K562 (cell line): ENCODE data around the gene HYAL3. TPM values are rescaled to one million over a fixed set of nuclear protein-coding genes. Genes with fewer than 3 reads are reported as not detected.
A peak's percentile ranks its signal among the peaks of the same experiment; 100 is the strongest.

Experiments
- ATF1 ChIP-seq, 2 experiments: fragments of 450-650 bp in 1 of 2; IDR thresholded peaks; 2 replicates each; pipeline ENCODE4 v1.6.1; 2016; ENCODE audit warnings: missing compliant biosample characterization in 1 of 2, missing genetic modification characterization in 1 of 2
- C11orf30 ChIP-seq: fragments of 450-650 bp; IDR thresholded peaks from 2 replicates; pipeline ENCODE4 v1.6.1; 2016; ENCODE audit warnings: low read depth, mild to moderate bottlenecking
- CC2D1A ChIP-seq: fragments of 450-650 bp; IDR thresholded peaks from 2 replicates; pipeline ENCODE4 v1.6.1; 2017; ENCODE audit warnings: mild to moderate bottlenecking
- CHCHD3 ChIP-seq: fragments of 250-450 bp; sonication (Bioruptor Pico); IDR thresholded peaks from 2 replicates; pipeline ENCODE4 v2.1.2; 2022; ENCODE audit warnings: mild to moderate bottlenecking
- FUS ChIP-seq: fragments of 200-400 bp; formaldehyde crosslinking; optimal IDR thresholded peaks from 2 replicates; pipeline ENCODE3; 2017; ENCODE audit warnings: low read depth, low read length
- HDAC2 ChIP-seq: fragments of 450-650 bp; IDR thresholded peaks from 2 replicates; pipeline ENCODE4 v1.6.1; 2016; ENCODE audit warnings: mild to moderate bottlenecking
- NUFIP1 ChIP-seq: fragments of 450-650 bp; IDR thresholded peaks from 2 replicates; pipeline ENCODE4 v1.6.1; 2018; ENCODE audit not compliant: partially characterized antibody
- PCBP2 ChIP-seq: fragments of 200-400 bp; formaldehyde crosslinking; IDR thresholded peaks from 2 replicates; pipeline ENCODE4 v1.6.1; 2018; ENCODE audit warnings: low read length, low read depth, mild to moderate bottlenecking, moderate library complexity; ENCODE audit not compliant: poor library complexity, severe bottlenecking
- SMAD3 ChIP-seq: fragments of 450-650 bp; formaldehyde crosslinking; conservative IDR thresholded peaks from 2 replicates; pipeline ENCODE4 v1.4.0; 2020; ENCODE audit warnings: mild to moderate bottlenecking
- ZC3H4 ChIP-seq: sonication (generic); formaldehyde crosslinking; IDR thresholded peaks from 2 replicates; pipeline ENCODE4 v1.9.0; 2021; ENCODE audit warnings: missing genetic modification reagents, borderline replicate concordance
- ZNF263 ChIP-seq: sonication (generic); formaldehyde crosslinking; IDR thresholded peaks from 2 replicates; pipeline ENCODE4 v1.8.0; 2022; ENCODE audit warnings: mild to moderate bottlenecking, missing genetic modification reagents, borderline replicate concordance
- polyA plus RNA-seq, 8 experiments: library from polyadenylated mRNA; depleted of rRNA in 4 of 8; stranded (reverse) in 5 of 8; unstranded in 3 of 8; fragments of >200 nt; fragmentation: Nextera tagmentation in 2 of 8; fragmentation: Illumina TruSeq in 1 of 8; extraction: Ambion mirVana in 2 of 8; extraction: Trizol in 1 of 8; gene quantifications; 2 replicates each; pipeline versions ENCODE4 v1.2.1 to v1.2.3, GENCODE V29; 2011 to 2014; ENCODE audit warnings: inconsistent platforms in 1 of 8, missing spikeins in 1 of 8
- total RNA-seq, 7 experiments: library from RNA; depleted of rRNA in 6 of 7; stranded (reverse); fragments of >200 nt in 6 of 7; fragmentation: Illumina TruSeq in 2 of 7; extraction: Trizol in 2 of 7; gene quantifications; 2 replicates each; pipeline versions ENCODE4 v1.2.1 to v1.2.3, GENCODE V29; 2011 to 2021; ENCODE audit warnings: low replicate concordance in 1 of 7
- TF ChIP-seq, protein P1 (sequence below), 2 experiments: fragments of 450-650 bp; IDR thresholded peaks; 2 replicates each; pipeline ENCODE4 v1.6.1; 2016; ENCODE audit warnings: mild to moderate bottlenecking in 2 of 2, borderline replicate concordance in 1 of 2, low read depth in 1 of 2, moderate library complexity in 1 of 2
- TF ChIP-seq, protein P2 (sequence below): sonication (generic); formaldehyde crosslinking; IDR thresholded peaks from 2 replicates; pipeline ENCODE4 v1.8.1; 2023; ENCODE audit warnings: missing genetic modification reagents, mild to moderate bottlenecking, borderline replicate concordance

HYAL3 gene
- total and polyA plus RNA-seq, 9 of the 15 experiments (the other 6 are each of a cell fraction or from before 2014, with no cell fraction given): 0.38 to 9.1 (median 6.8) TPM

DNA sequence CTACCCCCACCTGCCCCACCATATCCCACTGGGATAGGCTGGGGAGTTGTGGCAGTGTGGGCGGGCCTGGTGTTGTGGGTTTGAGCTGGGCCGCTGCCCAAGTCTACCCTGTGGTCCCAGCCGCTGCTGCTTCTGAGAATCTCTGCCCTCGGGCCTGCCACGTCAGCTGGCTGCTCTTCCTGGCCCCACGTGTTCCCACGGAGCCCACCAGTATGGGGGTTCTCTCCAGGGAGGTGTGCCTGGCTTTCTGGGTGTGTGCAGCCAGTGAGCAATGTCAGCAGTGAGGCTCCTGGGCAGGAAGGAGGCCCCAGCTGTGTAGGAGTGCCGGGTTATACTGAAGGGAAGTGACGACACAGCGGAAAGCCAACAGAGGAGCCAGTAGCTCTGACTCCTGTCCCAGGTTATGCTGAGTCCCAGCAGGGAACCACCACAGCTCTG lies 52.7 kb downstream of the HYAL3 start (continued):
- TF ChIP-seq CHCHD3 (CRISPR knock-in tag) (no peak), ZC3H4 (CRISPR knock-in tag) (no peak), PCBP2 (no peak), SMAD3 (CRISPR knock-in tag) (no peak), NUFIP1 (no peak), CC2D1A (no peak), FUS (no peak), ATF1 (CRISPR knock-in tag; IDR thresholded peaks at IDR 0.05) (no peak), ATF1 (tag; IDR thresholded peaks at IDR 0.05) (peak; percentile 64), C11orf30 (peak; percentile 52; the same call in 1 of the 2 replicates), HDAC2 (no peak), ZNF263 (no peak)
- TF ChIP-seq, protein P1, sequence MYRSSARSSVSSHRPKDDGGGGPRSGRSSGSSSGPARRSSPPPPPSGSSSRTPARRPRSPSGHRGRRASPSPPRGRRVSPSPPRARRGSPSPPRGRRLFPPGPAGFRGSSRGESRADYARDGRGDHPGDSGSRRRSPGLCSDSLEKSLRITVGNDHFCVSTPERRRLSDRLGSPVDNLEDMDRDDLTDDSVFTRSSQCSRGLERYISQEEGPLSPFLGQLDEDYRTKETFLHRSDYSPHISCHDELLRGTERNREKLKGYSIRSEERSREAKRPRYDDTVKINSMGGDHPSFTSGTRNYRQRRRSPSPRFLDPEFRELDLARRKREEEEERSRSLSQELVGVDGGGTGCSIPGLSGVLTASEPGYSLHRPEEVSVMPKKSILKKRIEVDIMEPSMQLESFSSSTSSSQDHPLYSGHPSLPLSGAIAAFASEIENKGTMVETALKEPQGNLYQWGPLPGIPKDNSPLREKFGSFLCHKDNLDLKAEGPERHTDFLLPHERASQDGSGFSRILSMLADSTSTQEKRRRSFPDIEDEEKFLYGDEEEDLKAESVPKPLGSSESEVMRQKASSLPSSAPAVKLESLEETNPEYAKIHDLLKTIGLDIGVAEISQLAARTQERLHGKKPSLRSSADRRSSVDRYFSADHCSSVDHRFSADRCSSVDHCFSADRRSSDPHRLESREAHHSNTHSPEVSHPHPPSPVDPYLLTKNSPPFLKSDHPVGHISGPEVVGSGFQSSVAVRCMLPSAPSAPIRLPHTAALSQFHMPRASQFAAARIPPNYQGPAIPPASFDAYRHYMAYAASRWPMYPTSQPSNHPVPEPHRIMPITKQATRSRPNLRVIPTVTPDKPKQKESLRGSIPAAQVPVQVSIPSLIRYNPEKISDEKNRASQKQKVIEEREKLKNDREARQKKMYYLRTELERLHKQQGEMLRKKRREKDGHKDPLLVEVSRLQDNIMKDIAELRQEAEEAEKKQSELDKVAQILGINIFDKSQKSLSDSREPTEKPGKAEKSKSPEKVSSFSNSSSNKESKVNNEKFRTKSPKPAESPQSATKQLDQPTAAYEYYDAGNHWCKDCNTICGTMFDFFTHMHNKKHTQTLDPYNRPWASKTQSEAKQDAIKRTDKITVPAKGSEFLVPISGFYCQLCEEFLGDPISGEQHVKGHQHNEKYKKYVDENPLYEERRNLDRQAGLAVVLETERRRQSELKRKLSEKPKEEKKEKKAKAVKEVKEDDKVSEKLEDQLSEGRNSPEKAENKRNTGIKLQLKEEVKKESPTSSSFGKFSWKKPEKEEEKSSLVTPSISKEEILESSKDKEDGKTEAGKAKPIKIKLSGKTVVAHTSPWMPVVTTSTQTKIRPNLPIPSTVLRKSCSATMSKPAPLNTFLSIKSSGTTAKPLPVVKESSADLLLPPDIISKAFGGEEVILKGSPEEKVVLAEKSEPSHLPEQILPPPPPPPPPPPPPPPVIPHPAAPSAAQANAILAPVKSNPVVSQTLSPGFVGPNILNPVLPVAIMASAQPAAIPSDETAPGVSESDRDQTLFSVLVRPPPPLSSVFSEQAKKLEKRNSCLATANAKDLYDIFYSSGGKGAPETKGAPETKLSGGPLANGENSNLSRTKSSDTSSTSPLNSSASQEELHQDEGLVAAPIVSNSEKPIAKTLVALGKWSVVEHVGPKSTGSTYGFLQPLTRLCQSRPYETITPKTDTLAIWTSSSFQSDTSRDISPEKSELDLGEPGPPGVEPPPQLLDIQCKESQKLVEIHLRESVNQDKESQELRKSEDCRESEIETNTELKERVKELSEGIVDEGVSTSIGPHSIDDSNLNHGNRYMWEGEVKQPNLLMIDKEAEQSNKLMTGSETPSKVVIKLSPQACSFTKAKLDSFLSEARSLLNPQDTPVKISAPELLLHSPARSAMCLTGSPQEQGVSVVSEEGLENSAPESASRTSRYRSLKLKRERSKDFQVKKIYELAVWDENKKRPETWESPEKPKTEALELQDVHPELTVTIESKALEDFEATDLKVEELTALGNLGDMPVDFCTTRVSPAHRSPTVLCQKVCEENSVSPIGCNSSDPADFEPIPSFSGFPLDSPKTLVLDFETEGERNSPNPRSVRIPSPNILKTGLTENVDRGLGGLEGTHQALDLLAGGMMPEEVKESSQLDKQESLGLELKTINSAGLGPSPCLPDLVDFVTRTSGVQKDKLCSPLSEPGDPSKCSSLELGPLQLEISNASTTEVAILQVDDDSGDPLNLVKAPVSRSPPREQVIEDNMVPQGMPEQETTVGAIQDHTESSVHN (IDR thresholded peaks at IDR 0.05; ENCODE audit: borderline replicate concordance in 1 of 2, low read depth in 1 of 2): no peak
- TF ChIP-seq, protein P2, sequence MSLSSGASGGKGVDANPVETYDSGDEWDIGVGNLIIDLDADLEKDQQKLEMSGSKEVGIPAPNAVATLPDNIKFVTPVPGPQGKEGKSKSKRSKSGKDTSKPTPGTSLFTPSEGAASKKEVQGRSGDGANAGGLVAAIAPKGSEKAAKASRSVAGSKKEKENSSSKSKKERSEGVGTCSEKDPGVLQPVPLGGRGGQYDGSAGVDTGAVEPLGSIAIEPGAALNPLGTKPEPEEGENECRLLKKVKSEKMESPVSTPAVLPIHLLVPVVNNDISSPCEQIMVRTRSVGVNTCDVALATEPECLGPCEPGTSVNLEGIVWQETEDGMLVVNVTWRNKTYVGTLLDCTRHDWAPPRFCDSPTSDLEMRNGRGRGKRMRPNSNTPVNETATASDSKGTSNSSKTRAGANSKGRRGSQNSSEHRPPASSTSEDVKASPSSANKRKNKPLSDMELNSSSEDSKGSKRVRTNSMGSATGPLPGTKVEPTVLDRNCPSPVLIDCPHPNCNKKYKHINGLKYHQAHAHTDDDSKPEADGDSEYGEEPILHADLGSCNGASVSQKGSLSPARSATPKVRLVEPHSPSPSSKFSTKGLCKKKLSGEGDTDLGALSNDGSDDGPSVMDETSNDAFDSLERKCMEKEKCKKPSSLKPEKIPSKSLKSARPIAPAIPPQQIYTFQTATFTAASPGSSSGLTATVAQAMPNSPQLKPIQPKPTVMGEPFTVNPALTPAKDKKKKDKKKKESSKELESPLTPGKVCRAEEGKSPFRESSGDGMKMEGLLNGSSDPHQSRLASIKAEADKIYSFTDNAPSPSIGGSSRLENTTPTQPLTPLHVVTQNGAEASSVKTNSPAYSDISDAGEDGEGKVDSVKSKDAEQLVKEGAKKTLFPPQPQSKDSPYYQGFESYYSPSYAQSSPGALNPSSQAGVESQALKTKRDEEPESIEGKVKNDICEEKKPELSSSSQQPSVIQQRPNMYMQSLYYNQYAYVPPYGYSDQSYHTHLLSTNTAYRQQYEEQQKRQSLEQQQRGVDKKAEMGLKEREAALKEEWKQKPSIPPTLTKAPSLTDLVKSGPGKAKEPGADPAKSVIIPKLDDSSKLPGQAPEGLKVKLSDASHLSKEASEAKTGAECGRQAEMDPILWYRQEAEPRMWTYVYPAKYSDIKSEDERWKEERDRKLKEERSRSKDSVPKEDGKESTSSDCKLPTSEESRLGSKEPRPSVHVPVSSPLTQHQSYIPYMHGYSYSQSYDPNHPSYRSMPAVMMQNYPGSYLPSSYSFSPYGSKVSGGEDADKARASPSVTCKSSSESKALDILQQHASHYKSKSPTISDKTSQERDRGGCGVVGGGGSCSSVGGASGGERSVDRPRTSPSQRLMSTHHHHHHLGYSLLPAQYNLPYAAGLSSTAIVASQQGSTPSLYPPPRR (CRISPR knock-in tag): no peak
